ENCODE data around the gene ATXN1. TPM values are rescaled to one million over a fixed set of nuclear protein-coding genes. Genes with fewer than 3 reads are reported as not detected.

The ATXN1 gene
- total RNA-seq, 1 donor from 2014 or later: 15.5 TPM

GRCh38 chr6:16733085-16733484, 28.2 kb downstream of the ATXN1 start:
- no peak overlapping the region for H3K4me3 Mint-ChIP-seq (ENCODE audit: unreplicated experiment)
- H3K27ac Mint-ChIP-seq (ENCODE audit: unreplicated experiment): no peak overlapping the region
- H3K36me3 Mint-ChIP-seq (ENCODE audit: unreplicated experiment): no peaks in the 10 kb centered on the region
- no peaks in the 10 kb centered on the region for H3K4me1 Mint-ChIP-seq (ENCODE audit: low read depth, unreplicated experiment)
- TF ChIP-seq, protein P1, sequence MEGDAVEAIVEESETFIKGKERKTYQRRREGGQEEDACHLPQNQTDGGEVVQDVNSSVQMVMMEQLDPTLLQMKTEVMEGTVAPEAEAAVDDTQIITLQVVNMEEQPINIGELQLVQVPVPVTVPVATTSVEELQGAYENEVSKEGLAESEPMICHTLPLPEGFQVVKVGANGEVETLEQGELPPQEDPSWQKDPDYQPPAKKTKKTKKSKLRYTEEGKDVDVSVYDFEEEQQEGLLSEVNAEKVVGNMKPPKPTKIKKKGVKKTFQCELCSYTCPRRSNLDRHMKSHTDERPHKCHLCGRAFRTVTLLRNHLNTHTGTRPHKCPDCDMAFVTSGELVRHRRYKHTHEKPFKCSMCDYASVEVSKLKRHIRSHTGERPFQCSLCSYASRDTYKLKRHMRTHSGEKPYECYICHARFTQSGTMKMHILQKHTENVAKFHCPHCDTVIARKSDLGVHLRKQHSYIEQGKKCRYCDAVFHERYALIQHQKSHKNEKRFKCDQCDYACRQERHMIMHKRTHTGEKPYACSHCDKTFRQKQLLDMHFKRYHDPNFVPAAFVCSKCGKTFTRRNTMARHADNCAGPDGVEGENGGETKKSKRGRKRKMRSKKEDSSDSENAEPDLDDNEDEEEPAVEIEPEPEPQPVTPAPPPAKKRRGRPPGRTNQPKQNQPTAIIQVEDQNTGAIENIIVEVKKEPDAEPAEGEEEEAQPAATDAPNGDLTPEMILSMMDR (IDR thresholded peaks at IDR 0.05; ENCODE audit: partially characterized antibody, unreplicated experiment): no peak
- no peaks in the 10 kb centered on the region for H3K27me3 Mint-ChIP-seq (ENCODE audit: unreplicated experiment)
- H3K9me3 Mint-ChIP-seq (ENCODE audit: unreplicated experiment): no peaks in the 10 kb centered on the region
- DNase-seq: no peak

GRCh38 chr6:16731478-16732051, 29.7 kb downstream of the ATXN1 start:
- Mint-ChIP-seq H3K36me3 (ENCODE audit: unreplicated experiment) (no peaks in the 10 kb centered on the region), H3K27me3 (ENCODE audit: unreplicated experiment) (no peaks in the 10 kb centered on the region), H3K4me3 (ENCODE audit: unreplicated experiment) (no peak overlapping the region), H3K4me1 (ENCODE audit: low read depth, unreplicated experiment) (no peaks in the 10 kb centered on the region), H3K9me3 (ENCODE audit: unreplicated experiment) (no peaks in the 10 kb centered on the region), H3K27ac (ENCODE audit: unreplicated experiment) (no peak overlapping the region)
- TF ChIP-seq, protein P1 (IDR thresholded peaks at IDR 0.05; ENCODE audit: partially characterized antibody, unreplicated experiment): no peak
- DNase-seq: no peak

GRCh38 chr6:16730738-16731477, 30.4 kb downstream of the ATXN1 start:
- Mint-ChIP-seq H3K9me3 (ENCODE audit: unreplicated experiment) (no peaks in the 10 kb centered on the region), H3K4me3 (ENCODE audit: unreplicated experiment) (no peak overlapping the region), H3K27me3 (ENCODE audit: unreplicated experiment) (no peaks in the 10 kb centered on the region), H3K4me1 (ENCODE audit: low read depth, unreplicated experiment) (no peaks in the 10 kb centered on the region), H3K36me3 (ENCODE audit: unreplicated experiment) (no peaks in the 10 kb centered on the region), H3K27ac (ENCODE audit: unreplicated experiment) (no peak overlapping the region)
- TF ChIP-seq, protein P1 (IDR thresholded peaks at IDR 0.05; ENCODE audit: partially characterized antibody, unreplicated experiment): no peak
- no peak for DNase-seq

- H3K27ac Mint-ChIP-seq (ENCODE audit: unreplicated experiment): no peak overlapping the region
- DNase-seq: no peak
- H3K4me3 Mint-ChIP-seq (ENCODE audit: unreplicated experiment): no peak overlapping the region
- H3K9me3 Mint-ChIP-seq (ENCODE audit: unreplicated experiment): no peaks in the 10 kb centered on the region
- no peaks in the 10 kb centered on the region for H3K36me3 Mint-ChIP-seq (ENCODE audit: unreplicated experiment)
- H3K4me1 Mint-ChIP-seq (ENCODE audit: low read depth, unreplicated experiment): peaks cover 2% of the 10 kb centered on the region
- TF ChIP-seq, protein P1 (IDR thresholded peaks at IDR 0.05; ENCODE audit: partially characterized antibody, unreplicated experiment): no peak
- H3K27me3 Mint-ChIP-seq (ENCODE audit: unreplicated experiment): no peaks in the 10 kb centered on the region
Observed at GRCh38 chr6:16729744-16730143, 31.5 kb downstream of the ATXN1 start.

GRCh38 chr6:16729183-16729691, 32.0 kb downstream of the ATXN1 start:
- Mint-ChIP-seq H3K4me3 (ENCODE audit: unreplicated experiment) (no peak overlapping the region), H3K4me1 (ENCODE audit: low read depth, unreplicated experiment) (peaks cover 2% of the 10 kb centered on the region), H3K9me3 (ENCODE audit: unreplicated experiment) (no peaks in the 10 kb centered on the region), H3K36me3 (ENCODE audit: unreplicated experiment) (no peaks in the 10 kb centered on the region), H3K27ac (ENCODE audit: unreplicated experiment) (no peak overlapping the region), H3K27me3 (ENCODE audit: unreplicated experiment) (no peaks in the 10 kb centered on the region)
- no peak for DNase-seq
- TF ChIP-seq, protein P1 (IDR thresholded peaks at IDR 0.05; ENCODE audit: partially characterized antibody, unreplicated experiment): no peak
